SU-DHL-6 (cell line): ENCODE data around the gene SUCLG2.

Experiments
- EZH2phosphoT487 ChIP-seq: fragments of 200-600 bp; sonication (generic), shearing (Covaris generic); conservative IDR thresholded peaks from 2 replicates; pipeline ENCODE4 v1.6.1; 2018; ENCODE audit warnings: mild to moderate bottlenecking, antibody characterized with exemption, low read length, moderate library complexity, mixed read lengths
- TF ChIP-seq, protein P1 (sequence below): fragments of 200-600 bp; sonication (generic); IDR thresholded peaks from one replicate; pipeline ENCODE4 v1.5.1; 2017; ENCODE audit warnings: antibody characterized with exemption, mild to moderate bottlenecking, low read length, moderate library complexity; ENCODE audit not compliant: insufficient read depth, poor library complexity, severe bottlenecking

DNA sequence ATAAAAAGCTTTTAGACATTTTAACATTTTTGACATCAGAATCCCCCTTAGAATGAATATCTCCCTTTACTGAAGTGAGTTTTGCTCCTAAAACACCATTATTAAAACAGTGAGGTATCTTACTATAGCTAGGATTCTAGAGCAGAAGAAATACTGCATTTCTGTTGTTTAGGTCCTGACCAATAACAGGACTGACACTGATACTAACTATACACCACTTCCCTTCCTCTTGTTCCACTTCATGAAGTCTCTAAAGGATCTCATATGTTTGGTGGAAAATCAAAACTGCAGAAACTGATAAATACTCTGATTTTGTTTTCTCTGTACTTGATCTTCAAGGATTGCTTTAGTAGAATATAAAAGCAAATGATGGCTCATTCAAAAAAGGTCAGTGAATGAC, 230.7 kb downstream of the SUCLG2 start:
- TF ChIP-seq, protein P1, sequence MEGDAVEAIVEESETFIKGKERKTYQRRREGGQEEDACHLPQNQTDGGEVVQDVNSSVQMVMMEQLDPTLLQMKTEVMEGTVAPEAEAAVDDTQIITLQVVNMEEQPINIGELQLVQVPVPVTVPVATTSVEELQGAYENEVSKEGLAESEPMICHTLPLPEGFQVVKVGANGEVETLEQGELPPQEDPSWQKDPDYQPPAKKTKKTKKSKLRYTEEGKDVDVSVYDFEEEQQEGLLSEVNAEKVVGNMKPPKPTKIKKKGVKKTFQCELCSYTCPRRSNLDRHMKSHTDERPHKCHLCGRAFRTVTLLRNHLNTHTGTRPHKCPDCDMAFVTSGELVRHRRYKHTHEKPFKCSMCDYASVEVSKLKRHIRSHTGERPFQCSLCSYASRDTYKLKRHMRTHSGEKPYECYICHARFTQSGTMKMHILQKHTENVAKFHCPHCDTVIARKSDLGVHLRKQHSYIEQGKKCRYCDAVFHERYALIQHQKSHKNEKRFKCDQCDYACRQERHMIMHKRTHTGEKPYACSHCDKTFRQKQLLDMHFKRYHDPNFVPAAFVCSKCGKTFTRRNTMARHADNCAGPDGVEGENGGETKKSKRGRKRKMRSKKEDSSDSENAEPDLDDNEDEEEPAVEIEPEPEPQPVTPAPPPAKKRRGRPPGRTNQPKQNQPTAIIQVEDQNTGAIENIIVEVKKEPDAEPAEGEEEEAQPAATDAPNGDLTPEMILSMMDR, result no peak
- TF ChIP-seq EZH2phosphoT487, result no peak
